ENCODE measurements around the gene MEGF11.

GRCh38 chr15:66072616-66073361 is 180.8 kb downstream of the MEGF11 start:
- no peak for TF ChIP-seq SUZ12 (IDR thresholded peaks at IDR 0.05; ENCODE audit: extremely low read depth, insufficient read depth, insufficient read length)
- no peak for TF ChIP-seq YY1 (IDR thresholded peaks at IDR 0.05; ENCODE audit: insufficient read depth, insufficient read length)
- TF ChIP-seq ZNF274 (IDR thresholded peaks at IDR 0.05; ENCODE audit: low read depth, low read length): no peak
